HG03558 (cell line): ENCODE measurements around the gene SLC12A6.

Experiments used
- ATAC-seq: cut with Tn5 transposase; IDR thresholded peaks from one replicate; pipeline ENCODE4 v1.9.1; 2021; ENCODE audit warnings: moderate number of reproducible peaks; ENCODE audit not compliant: unreplicated experiment; ENCODE audit errors: extremely low read depth

SLC12A6 gene

DNA sequence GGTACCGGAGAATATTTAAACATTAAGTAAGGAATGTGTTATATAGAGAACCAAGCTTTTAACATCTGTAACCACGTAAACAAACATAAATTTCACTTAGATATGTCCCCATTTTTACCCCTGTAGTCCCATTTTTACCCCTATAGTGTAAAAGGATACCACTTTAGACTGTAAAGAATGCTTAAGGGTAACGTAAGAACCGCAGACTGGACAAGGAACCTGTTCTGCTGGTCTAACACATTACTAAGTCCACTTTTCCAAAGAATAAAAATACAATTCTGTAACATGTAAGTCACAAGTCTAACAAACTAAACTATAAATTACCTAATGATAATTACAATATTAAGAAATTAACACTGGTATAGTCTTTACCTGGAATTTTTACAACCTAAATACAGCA, 2.9 kb downstream of the SLC12A6 start:
- no peak for ATAC-seq

- ATAC-seq: no peak
Observed at GRCh38 chr15:34332553-34333120, 4.9 kb downstream of the SLC12A6 start.

- ATAC-seq: no peak
Observed at GRCh38 chr15:34331809-34332208, 5.8 kb downstream of the SLC12A6 start.

GRCh38 chr15:34330279-34330678, 7.3 kb downstream of the SLC12A6 start:
- ATAC-seq: no peak

- no peak for ATAC-seq
Observed at GRCh38 chr15:34329006-34329405, 8.6 kb downstream of the SLC12A6 start.

- no peak for ATAC-seq
Observed at GRCh38 chr15:34327906-34328305, 9.7 kb downstream of the SLC12A6 start.

- ATAC-seq: no peak
Observed at GRCh38 chr15:34325368-34325767, 12.2 kb downstream of the SLC12A6 start.

DNA sequence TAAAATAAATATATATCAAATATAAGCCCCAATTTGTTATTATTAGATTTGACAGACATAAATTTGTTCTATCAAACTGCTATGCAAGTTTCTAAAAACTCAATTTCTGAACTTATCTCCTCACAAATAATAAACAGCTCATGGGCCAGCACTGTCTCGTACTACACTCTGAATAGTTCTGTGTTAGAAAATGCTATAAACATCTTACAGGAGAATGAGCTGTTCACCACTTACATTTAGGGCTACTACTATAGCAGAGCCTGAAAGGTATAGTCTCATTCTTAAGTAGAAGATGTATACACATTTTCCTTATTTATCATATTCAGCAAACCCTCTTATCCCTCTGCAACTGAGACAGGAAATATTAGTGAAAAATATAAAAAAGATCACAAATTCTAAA, 12.6 kb downstream of the SLC12A6 start:
- ATAC-seq: no peak

DNA sequence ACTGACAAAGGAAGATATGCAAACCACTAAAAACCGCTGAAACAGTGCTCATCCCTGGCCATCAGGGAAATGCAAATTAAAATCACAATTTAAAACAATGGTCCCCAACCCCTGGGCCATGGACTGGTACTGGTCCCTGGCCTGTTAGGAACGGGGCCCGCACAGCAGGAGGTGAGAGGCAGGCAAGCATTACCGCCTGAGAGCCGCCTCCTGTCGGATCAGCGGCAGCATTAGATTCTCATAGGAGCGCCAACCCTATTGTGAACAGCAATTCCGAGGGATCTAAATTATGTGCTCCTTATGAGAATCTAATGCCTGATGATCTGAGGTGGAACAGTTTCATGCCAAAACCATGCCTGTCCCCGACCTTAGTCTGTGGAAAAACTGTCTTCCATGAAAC, 14.4 kb downstream of the SLC12A6 start:
- no peak for ATAC-seq

DNA sequence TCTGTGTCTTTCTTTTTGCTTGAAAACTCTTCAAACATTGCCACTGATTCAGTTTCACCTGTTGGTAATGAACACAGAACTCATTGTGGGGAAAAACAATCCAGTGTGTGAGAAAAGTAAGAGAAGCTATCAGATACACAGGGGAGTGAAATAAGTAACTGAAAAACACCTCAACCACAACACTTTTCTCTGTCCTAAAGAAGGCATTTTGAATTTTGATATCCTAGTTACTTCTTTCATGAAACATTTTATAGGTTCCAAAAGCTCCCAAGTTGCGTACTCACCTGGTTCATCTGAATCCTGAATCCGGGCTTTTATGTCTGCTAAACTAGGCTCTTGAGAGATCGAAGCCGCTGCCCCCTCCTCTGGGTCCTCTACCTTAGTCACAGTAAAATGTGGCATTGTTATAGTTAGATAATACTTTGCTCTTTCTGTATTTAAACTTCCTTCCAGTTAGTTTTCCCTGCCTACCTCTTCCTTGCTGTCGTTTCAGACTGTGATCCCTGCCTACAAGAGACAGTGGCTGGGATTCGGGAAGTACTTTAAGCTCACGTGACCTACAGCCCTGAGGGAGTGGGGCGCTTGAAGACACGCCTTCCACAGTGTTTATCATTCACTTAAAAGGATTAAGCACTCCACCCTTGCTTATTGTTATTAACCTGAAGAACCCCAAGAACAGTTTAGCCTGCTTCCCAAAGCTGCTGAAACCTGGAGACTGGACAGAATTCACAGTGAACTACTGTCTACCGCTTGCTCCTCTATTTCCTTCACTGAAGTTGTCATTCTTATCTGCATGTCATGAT, 19.1 kb downstream of the SLC12A6 start:
- no peak for ATAC-seq

- ATAC-seq: no peak
Observed at GRCh38 chr15:34314491-34315490, 22.8 kb downstream of the SLC12A6 start.

- no peak for ATAC-seq
Observed at GRCh38 chr15:34311563-34311962, 26.0 kb downstream of the SLC12A6 start.

DNA sequence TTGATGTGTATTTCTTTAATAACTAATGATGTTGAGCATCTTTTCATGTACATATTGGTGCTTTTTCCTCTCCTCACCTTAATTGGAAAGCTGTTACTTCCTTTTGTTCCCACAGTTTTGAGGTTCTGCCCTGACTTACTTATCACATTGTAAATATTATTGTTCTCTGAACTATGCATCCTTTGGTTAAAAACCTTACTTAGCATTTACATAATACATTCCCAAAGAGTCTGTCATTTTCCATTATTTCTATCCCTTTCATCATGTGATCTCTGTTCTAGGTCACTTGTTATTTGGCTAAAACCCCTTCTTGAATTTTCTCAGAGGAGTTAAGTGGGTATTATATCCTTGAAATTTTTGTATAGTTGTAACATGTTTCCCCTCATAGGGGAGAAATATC, 33.0 kb downstream of the SLC12A6 start:
- ATAC-seq: no peak

DNA sequence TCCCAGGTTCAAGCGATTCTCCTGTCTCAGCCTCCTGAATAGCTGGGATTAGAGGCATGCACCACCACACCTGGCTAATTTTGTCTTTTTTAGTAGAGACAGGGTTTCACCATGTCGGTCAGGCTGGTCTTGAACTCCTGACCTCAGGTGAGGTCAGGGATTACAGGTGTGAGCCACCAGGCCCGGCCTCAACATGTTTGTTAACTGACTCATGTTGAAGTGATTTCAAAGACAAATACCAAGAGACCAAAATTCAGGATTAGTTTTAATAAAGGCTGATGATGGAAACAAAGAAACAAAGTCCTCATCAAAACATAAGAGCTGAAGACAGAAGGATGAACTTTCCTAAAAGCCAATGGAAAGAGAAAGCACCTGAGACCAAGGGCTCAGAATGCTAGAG, 36.5 kb downstream of the SLC12A6 start:
- ATAC-seq: no peak

- no peak for ATAC-seq
Observed at GRCh38 chr15:34297059-34297458, 40.5 kb downstream of the SLC12A6 start.

GRCh38 chr15:34292621-34293020, 45.0 kb downstream of the SLC12A6 start:
- no peak for ATAC-seq

DNA sequence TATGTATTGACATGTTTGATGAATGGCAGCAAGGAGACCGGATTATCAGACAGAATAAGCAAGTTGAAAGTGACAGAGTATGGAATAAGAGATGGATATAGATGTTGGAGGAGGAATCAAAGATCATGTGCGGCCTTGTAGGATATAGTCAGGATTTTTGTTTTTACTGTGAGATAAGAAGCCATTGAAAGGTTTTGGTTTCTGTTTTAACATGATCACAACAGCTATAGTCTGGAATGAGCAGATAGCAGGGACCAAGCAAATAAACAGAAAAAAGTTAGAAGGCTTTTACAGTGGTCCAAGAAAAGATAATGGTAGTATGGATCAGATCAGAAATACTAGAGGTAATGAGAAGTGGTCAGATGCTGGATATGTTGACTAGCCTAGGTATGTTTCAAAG, 52.6 kb downstream of the SLC12A6 start:
- ATAC-seq: no peak

- ATAC-seq: no peak
Observed at GRCh38 chr15:34282384-34282783, 55.2 kb downstream of the SLC12A6 start.

DNA sequence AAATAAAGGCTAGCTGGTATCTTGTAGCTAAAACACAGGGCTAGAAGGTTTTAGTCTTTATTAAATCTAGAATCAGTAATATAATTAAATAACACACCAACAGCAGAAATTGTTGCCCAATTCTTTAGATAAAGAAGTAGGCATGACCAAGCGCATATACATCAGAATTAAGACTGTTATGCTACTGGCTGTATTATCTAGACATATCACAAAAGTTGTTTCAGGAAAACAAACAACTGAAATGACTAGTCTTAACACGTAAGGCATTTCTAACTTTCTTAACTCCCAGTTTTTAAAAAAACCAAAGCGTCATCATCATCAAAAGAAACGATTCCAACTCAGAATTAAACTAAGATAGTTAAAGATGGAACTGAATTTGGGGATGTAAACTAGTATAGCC, 57.4 kb downstream of the SLC12A6 start:
- no peak for ATAC-seq

- ATAC-seq: no peak
Observed at GRCh38 chr15:34279368-34279767, 58.2 kb downstream of the SLC12A6 start.

- no peak for ATAC-seq
Observed at GRCh38 chr15:34275721-34276120, 61.9 kb downstream of the SLC12A6 start.
